Spleen (tissue), 11 donors: ENCODE data around the gene MOSPD2. TPM values are rescaled to one million over a fixed set of nuclear protein-coding genes. Genes with fewer than 3 reads are reported as not detected.

Experiments used
- DNase-seq: peaks from one replicate; pipeline ENCODE4 v3.0.0-alpha.2; 2020
- H3K27ac ChIP-seq, 8 donors: fragments of 200-600 bp; sonication (generic) in 7 of 8; 1 replicate in 4 of 8; 2 replicates in 4 of 8; pipeline versions ENCODE4 v1.5.0 to v1.8.0; 2016 to 2021; ENCODE audit warnings: inconsistent platforms in 4 of 8, mild to moderate bottlenecking in 4 of 8, moderate library complexity in 1 of 8
- H3K27me3 ChIP-seq, 7 donors: fragments of 200-600 bp; sonication (generic) in 6 of 7; replicated peaks in 1 of 7; 1 replicate in 4 of 7; 2 replicates in 3 of 7; pipeline versions ENCODE4 v1.5.0 to v1.8.0; 2016 to 2021; ENCODE audit warnings: inconsistent platforms in 3 of 7, mild to moderate bottlenecking in 1 of 7
- H3K36me3 ChIP-seq, 6 donors: fragments of 200-600 bp; sonication (generic) in 5 of 6; 1 replicate in 4 of 6; 2 replicates in 2 of 6; pipeline versions ENCODE4 v1.5.0 to v1.8.0; 2016 to 2021; ENCODE audit warnings: inconsistent platforms in 2 of 6
- H3K4me1 ChIP-seq, 6 donors: fragments of 200-600 bp; sonication (generic) in 5 of 6; 1 replicate in 3 of 6; 2 replicates in 3 of 6; pipeline versions ENCODE4 v1.5.0 to v1.8.0; 2016 to 2021; ENCODE audit warnings: inconsistent platforms in 3 of 6
- H3K4me3 ChIP-seq, 8 donors: fragments of 200-600 bp; sonication (generic) in 7 of 8; 1 replicate in 4 of 8; 2 replicates in 4 of 8; pipeline versions ENCODE4 v1.5.0 to v1.8.0; 2016 to 2021; ENCODE audit warnings: inconsistent platforms in 4 of 8, mild to moderate bottlenecking in 4 of 8, moderate library complexity in 2 of 8
- H3K9me3 ChIP-seq, 8 donors: fragments of 200-600 bp; sonication (generic) in 7 of 8; 1 replicate in 4 of 8; 2 replicates in 4 of 8; pipeline versions ENCODE4 v1.5.0 to v1.8.0; 2016 to 2021; ENCODE audit warnings: inconsistent platforms in 4 of 8
- CTCF ChIP-seq, 11 experiments: fragments of 200-600 bp in 7 of 11; fragments of 450-650 bp in 4 of 11; sonication (generic) in 4 of 11; IDR thresholded peaks in 8 of 11; conservative IDR thresholded peaks in 3 of 11; 1 replicate in 7 of 11; 2 replicates in 4 of 11; pipeline versions ENCODE4 v1.4.0 to v1.8.0; 2016 to 2021; ENCODE audit warnings: antibody characterized with exemption in 11 of 11, inconsistent platforms in 4 of 11, mild to moderate bottlenecking in 1 of 11
- POLR2A ChIP-seq, 3 donors: fragments of 450-650 bp; IDR thresholded peaks; one replicate each; pipeline ENCODE4 v1.5.1; 2017; ENCODE audit warnings: antibody characterized with exemption in 3 of 3, mild to moderate bottlenecking in 1 of 3
- POLR2AphosphoS5 ChIP-seq, 3 donors: sonication (generic); formaldehyde crosslinking; IDR thresholded peaks; one replicate each; pipeline ENCODE4 v1.5.1; 2017; ENCODE audit warnings: antibody characterized with exemption in 3 of 3
- WGBS, 5 donors: extraction: QIAGEN DNeasy Blood & Tissue Kit in 3 of 5; methylation state at CpG; one replicate each; pipeline versions ENCODE4 v1.1.5 to v1.1.7; 2013 to 2018; 5-methylcytosine and 5-hydroxymethylcytosine counted together
- intact Hi-C: fragments of 100-400 bp; cut with DNase I; formaldehyde crosslinking; loops from one replicate; pipeline ENCODE4 v1.15.0; 2023; ENCODE audit warnings: low total_unique reads
- polyA plus RNA-seq, 3 donors: library from polyadenylated mRNA; stranded (reverse); fragments of 200-250 nt; gene quantifications; one replicate each; pipeline ENCODE4 v1.2.1, GENCODE V29; 2013
- total RNA-seq, 7 donors: library from RNA; depleted of rRNA in 3 of 7; stranded (reverse); fragments of >200 nt in 3 of 7; fragmentation: NEBNext Ultra II Directional in 4 of 7; extraction: Animal tissue kit (Norgen Biotek cat#: 25700) in 4 of 7; gene quantifications; one replicate each; pipeline versions ENCODE4 v1.1.0 to v1.2.1, GENCODE V29; 2016 to 2021
- donor health status: healthy with polysubstance abuse.
- donor health status: DM: no; HTN: no; CAD: no; lungs with moderate emphysema.
- donor health status: DM: no; HTN: no; CAD: no.
- donor health status: Bipolar disorder and iron deficiency.
- donor health status: healthy.
- donor health status: DM: no; HTN: no; CAD: no.
- donor health status: DM: yes; HTN: yes; CAD: no.

The MOSPD2 gene
- total and polyA plus RNA-seq, 10 donors = 3.2 to 40.5 (median 25.8) TPM

- TF ChIP-seq POLR2A (IDR thresholded peaks at IDR 0.05) (no peak), POLR2AphosphoS5 (IDR thresholded peaks at IDR 0.05) (no peak), CTCF (IDR thresholded peaks at IDR 0.05 in 8 of 11, conservative IDR thresholded peaks at IDR 0.05 in 3 of 11) (no peak)
- intact Hi-C loops = no loop called here
- peaks cover 0 to 32% (median under 1%) of the 10 kb centered on the region in 6 donors for H3K36me3 ChIP-seq
- DNase-seq = no peak
- H3K9me3 ChIP-seq = no peaks in the 10 kb centered on the region
- no peaks in the 10 kb centered on the region for H3K4me1 ChIP-seq
- H3K27me3 ChIP-seq = no peaks in the 10 kb centered on the region
- no peak overlapping the region for H3K4me3 ChIP-seq
- 77 to 93% (median 92%) methylated on average over 6 of the region's 6 CpGs for WGBS, 5 donors
- H3K27ac ChIP-seq = no peak overlapping the region
Measured at GRCh38 chrX:14922437-14922836, 49.2 kb downstream of the MOSPD2 start.

GRCh38 chrX:14923761-14924160 is 50.5 kb downstream of the MOSPD2 start:
- Histone ChIP-seq H3K27ac (no peak overlapping the region), H3K9me3 (no peaks in the 10 kb centered on the region), H3K4me3 (no peak overlapping the region), H3K4me1 (no peaks in the 10 kb centered on the region), H3K36me3 (peaks cover 0 to 19% (median 0%) of the 10 kb centered on the region in 6 donors), H3K27me3 (no peaks in the 10 kb centered on the region)
- WGBS, 5 donors = 74 to 100% (median 90%) methylated on average over 4 of the region's 4 CpGs
- TF ChIP-seq CTCF (IDR thresholded peaks at IDR 0.05 in 8 of 11, conservative IDR thresholded peaks at IDR 0.05 in 3 of 11) (no peak), POLR2AphosphoS5 (IDR thresholded peaks at IDR 0.05) (no peak), POLR2A (IDR thresholded peaks at IDR 0.05) (no peak)
- intact Hi-C loops = no loop called here
- no peak for DNase-seq

- Histone ChIP-seq H3K4me3 (no peak overlapping the region), H3K36me3 (peaks cover 0 to 4% (median 0%) of the 10 kb centered on the region in 6 donors), H3K4me1 (no peaks in the 10 kb centered on the region), H3K9me3 (no peaks in the 10 kb centered on the region), H3K27me3 (no peaks in the 10 kb centered on the region), H3K27ac (no peak overlapping the region)
- TF ChIP-seq CTCF (IDR thresholded peaks at IDR 0.05 in 8 of 11, conservative IDR thresholded peaks at IDR 0.05 in 3 of 11) = no peak
- no peak for TF ChIP-seq POLR2AphosphoS5 (IDR thresholded peaks at IDR 0.05)
- no peak for TF ChIP-seq POLR2A (IDR thresholded peaks at IDR 0.05)
- DNase-seq = no peak
- intact Hi-C loops = no loop called here
- WGBS, 5 donors = 59 to 77% (median 68%) methylated on average over 1 of the region's 1 CpG
Measured at GRCh38 chrX:14926471-14926870, 53.2 kb downstream of the MOSPD2 start.

- WGBS, 5 donors = 74 to 90% (median 87%) methylated on average over 5 of the region's 5 CpGs
- no peak overlapping the region for H3K27ac ChIP-seq
- intact Hi-C loops = no loop called here
Measured at GRCh38 chrX:14927401-14927800, 54.2 kb downstream of the MOSPD2 start.

More at GRCh38 chrX:14927401-14927800, 54.2 kb downstream of the MOSPD2 start:
- no peak for DNase-seq
- Histone ChIP-seq H3K4me3 (no peak overlapping the region), H3K27me3 (no peaks in the 10 kb centered on the region), H3K9me3 (no peaks in the 10 kb centered on the region), H3K36me3 (peaks cover 0 to 3% (median 0%) of the 10 kb centered on the region in 6 donors), H3K4me1 (no peaks in the 10 kb centered on the region)
- TF ChIP-seq POLR2A (IDR thresholded peaks at IDR 0.05) (no peak), CTCF (IDR thresholded peaks at IDR 0.05 in 8 of 11, conservative IDR thresholded peaks at IDR 0.05 in 3 of 11) (no peak), POLR2AphosphoS5 (IDR thresholded peaks at IDR 0.05) (no peak)
